Osteoblast (primary cell): ENCODE data around the gene UNC45A. TPM values are rescaled to one million over a fixed set of nuclear protein-coding genes. Genes with fewer than 3 reads are reported as not detected.

ENCODE experiments used
- DNase-seq: peaks from one replicate; pipeline ENCODE4 v3.0.0; 2011; ENCODE audit warnings: low spot score, mixed read lengths; ENCODE audit not compliant: insufficient read length; ENCODE audit errors: missing footprints
- H2AFZ ChIP-seq: 2 replicates; pipeline ENCODE4 v1.6.0; 2011; ENCODE audit warnings: mild to moderate bottlenecking, low read length
- H3K27ac ChIP-seq: 2 replicates; pipeline ENCODE4 v1.5.1; 2011; ENCODE audit warnings: mild to moderate bottlenecking, low read depth, low read length, moderate library complexity
- H3K27me3 ChIP-seq: 2 replicates; pipeline ENCODE4 v1.6.0; 2012; ENCODE audit warnings: mild to moderate bottlenecking, control low read depth, inconsistent platforms, low read length, moderate library complexity; ENCODE audit not compliant: insufficient read depth
- H3K36me3 ChIP-seq: 2 replicates; pipeline ENCODE4 v1.5.1; 2011; ENCODE audit warnings: mild to moderate bottlenecking, low read length, control low read depth, moderate library complexity; ENCODE audit not compliant: insufficient read depth
- H3K4me1 ChIP-seq: 2 replicates; pipeline ENCODE4 v1.5.1; 2011; ENCODE audit warnings: mild to moderate bottlenecking, low read length, control low read depth, moderate library complexity; ENCODE audit not compliant: insufficient read depth
- H3K4me2 ChIP-seq: 2 replicates; pipeline ENCODE4 v1.6.0; 2011; ENCODE audit warnings: mild to moderate bottlenecking, low read length; ENCODE audit not compliant: insufficient read depth
- H3K4me3 ChIP-seq: fragments of 200-600 bp; sonication (generic); 3 replicates; pipeline ENCODE4 v1.5.1; 2012; ENCODE audit warnings: mild to moderate bottlenecking, low read length, inconsistent platforms; ENCODE audit not compliant: insufficient read depth
- H3K79me2 ChIP-seq: 2 replicates; pipeline ENCODE4 v1.6.0; 2012; ENCODE audit warnings: mild to moderate bottlenecking, low read length, control low read depth, inconsistent platforms; ENCODE audit not compliant: insufficient read depth
- H3K9me3 ChIP-seq: 2 replicates; pipeline ENCODE4 v1.5.1; 2011; ENCODE audit warnings: low read depth, low read length, control low read depth
- H4K20me1 ChIP-seq: 2 replicates; pipeline ENCODE4 v1.6.0; 2012; ENCODE audit warnings: mild to moderate bottlenecking, low read length, control low read depth; ENCODE audit not compliant: insufficient read depth
- CTCF ChIP-seq: IDR thresholded peaks from 2 replicates; pipeline ENCODE4 v1.5.1; 2011; ENCODE audit warnings: mild to moderate bottlenecking, low read depth, low read length, moderate library complexity; ENCODE audit errors: extremely low read depth
- total RNA-seq: library from RNA; depleted of rRNA; stranded (reverse); fragments of >200 nt; gene quantifications from 2 replicates; pipeline ENCODE4 v1.2.3, GENCODE V29; 2012

The UNC45A gene
- total RNA-seq, 1 donor: 74.9 TPM

DNA sequence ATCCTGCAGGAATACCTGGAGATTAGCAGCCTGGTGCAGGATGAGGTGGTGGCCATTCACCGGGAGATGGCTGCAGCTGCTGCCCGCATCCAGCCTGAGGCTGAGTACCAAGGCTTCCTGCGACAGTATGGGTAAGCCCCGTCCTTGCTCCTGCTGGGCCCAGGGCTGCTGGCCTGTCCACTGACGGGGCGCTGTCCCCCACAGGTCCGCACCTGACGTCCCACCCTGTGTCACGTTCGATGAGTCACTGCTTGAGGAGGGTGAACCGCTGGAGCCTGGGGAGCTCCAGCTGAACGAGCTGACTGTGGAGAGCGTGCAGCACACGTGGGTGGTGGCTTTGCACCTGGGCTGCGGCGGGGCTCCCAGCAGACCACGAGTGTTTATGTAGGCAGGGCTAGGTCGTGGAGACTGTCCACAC is 45.8 kb upstream of the UNC45A start:
- Histone ChIP-seq H3K9me3 (no peaks in the 10 kb centered on the region), H4K20me1 (peaks cover 4% of the 10 kb centered on the region), H3K4me3 (no peak overlapping the region), H3K79me2 (peaks cover 7% of the 10 kb centered on the region), H3K36me3 (peaks cover 46% of the 10 kb centered on the region), H2AFZ (no peak overlapping the region), H3K27me3 (no peaks in the 10 kb centered on the region), H3K4me2 (no peak overlapping the region), H3K4me1 (peaks cover 20% of the 10 kb centered on the region), H3K27ac (no peak overlapping the region)
- TF ChIP-seq CTCF: no peak
- DNase-seq: no peak

DNA sequence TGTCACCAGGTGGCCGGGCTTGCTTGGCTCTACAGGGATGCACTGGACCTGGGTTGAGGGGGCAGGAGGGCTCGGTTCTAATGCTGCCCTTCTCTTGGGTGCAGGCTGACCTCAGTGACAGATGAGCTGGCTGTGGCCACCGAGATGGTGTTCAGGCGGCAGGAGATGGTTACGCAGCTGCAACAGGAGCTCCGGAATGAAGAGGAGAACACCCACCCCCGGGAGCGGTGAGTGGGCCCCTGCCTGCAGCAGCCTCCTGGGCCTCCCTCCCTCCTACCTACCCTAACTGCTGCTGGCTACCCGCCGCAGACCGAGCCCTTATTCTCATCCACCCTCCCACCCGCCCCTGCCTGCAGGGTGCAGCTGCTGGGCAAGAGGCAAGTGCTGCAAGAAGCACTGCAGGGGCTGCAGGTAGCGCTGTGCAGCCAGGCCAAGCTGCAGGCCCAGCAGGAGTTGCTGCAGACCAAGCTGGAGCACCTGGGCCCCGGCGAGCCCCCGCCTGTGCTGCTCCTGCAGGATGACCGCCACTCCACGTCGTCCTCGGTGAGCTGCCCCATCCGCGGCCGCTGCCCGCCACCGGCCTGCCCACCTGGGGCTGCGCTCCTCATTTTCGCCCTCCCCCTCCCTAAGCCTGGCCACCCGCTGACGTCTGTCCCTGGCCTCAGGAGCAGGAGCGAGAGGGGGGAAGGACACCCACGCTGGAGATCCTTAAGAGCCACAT is 45.2 kb upstream of the UNC45A start:
- Histone ChIP-seq H3K27me3 (no peaks in the 10 kb centered on the region), H3K27ac (no peak overlapping the region), H3K4me1 (peaks cover 14% of the 10 kb centered on the region), H3K79me2 (peaks cover 7% of the 10 kb centered on the region), H2AFZ (no peak overlapping the region), H3K9me3 (no peaks in the 10 kb centered on the region), H3K36me3 (peaks cover 46% of the 10 kb centered on the region), H3K4me3 (no peak overlapping the region), H4K20me1 (peaks cover 4% of the 10 kb centered on the region), H3K4me2 (no peak overlapping the region)
- peak; percentile 48 for DNase-seq
- no peak for TF ChIP-seq CTCF

DNA sequence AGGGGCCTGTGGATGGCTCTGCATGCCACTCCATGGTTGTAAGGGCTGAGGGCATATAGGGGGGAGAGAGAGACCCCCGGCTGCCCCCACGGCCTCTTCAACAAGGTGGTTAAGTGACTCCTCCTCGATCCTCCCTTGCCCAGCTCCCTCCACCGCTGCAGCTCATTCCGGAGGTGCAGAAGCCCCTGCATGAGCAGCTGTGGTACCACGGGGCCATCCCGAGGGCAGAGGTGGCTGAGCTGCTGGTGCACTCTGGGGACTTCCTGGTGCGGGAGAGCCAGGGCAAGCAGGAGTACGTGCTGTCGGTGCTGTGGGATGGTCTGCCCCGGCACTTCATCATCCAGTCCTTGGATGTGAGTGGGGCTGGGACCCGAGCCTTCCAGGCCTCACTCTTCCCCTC is 44.2 kb upstream of the UNC45A start:
- no peak overlapping the region for H3K4me3 ChIP-seq
- peak; percentile 0 for DNase-seq
- peaks cover 52% of the 10 kb centered on the region for H3K36me3 ChIP-seq
- H4K20me1 ChIP-seq: peaks cover 4% of the 10 kb centered on the region
- H3K4me2 ChIP-seq: no peak overlapping the region
- H3K27ac ChIP-seq: no peak overlapping the region
- peaks cover 7% of the 10 kb centered on the region for H3K79me2 ChIP-seq
- no peaks in the 10 kb centered on the region for H3K9me3 ChIP-seq
- H3K27me3 ChIP-seq: no peaks in the 10 kb centered on the region
- no peak overlapping the region for H2AFZ ChIP-seq
- H3K4me1 ChIP-seq: peaks cover 5% of the 10 kb centered on the region
- TF ChIP-seq CTCF: no peak

- peaks cover 54% of the 10 kb centered on the region for H3K36me3 ChIP-seq
- H3K27me3 ChIP-seq: no peaks in the 10 kb centered on the region
- no peak overlapping the region for H2AFZ ChIP-seq
- no peak for TF ChIP-seq CTCF
- no peak overlapping the region for H3K27ac ChIP-seq
- peaks cover 2% of the 10 kb centered on the region for H4K20me1 ChIP-seq
- no peak overlapping the region for H3K4me3 ChIP-seq
- peaks cover 4% of the 10 kb centered on the region for H3K79me2 ChIP-seq
- no peak for DNase-seq
- H3K9me3 ChIP-seq: no peaks in the 10 kb centered on the region
- no peak overlapping the region for H3K4me2 ChIP-seq
- peaks cover under 1% of the 10 kb centered on the region for H3K4me1 ChIP-seq
These were observed 43.6 kb upstream of the UNC45A start for GRCh38 chr15:90891346-90891949.
